ENCODE results near the gene SHMT2. TPM values are rescaled to one million over a fixed set of nuclear protein-coding genes. Genes with fewer than 3 reads are reported as not detected.

The SHMT2 gene
- polyA plus RNA-seq, 4 donors: 22.8 to 150 (median 51.5) TPM

DNA sequence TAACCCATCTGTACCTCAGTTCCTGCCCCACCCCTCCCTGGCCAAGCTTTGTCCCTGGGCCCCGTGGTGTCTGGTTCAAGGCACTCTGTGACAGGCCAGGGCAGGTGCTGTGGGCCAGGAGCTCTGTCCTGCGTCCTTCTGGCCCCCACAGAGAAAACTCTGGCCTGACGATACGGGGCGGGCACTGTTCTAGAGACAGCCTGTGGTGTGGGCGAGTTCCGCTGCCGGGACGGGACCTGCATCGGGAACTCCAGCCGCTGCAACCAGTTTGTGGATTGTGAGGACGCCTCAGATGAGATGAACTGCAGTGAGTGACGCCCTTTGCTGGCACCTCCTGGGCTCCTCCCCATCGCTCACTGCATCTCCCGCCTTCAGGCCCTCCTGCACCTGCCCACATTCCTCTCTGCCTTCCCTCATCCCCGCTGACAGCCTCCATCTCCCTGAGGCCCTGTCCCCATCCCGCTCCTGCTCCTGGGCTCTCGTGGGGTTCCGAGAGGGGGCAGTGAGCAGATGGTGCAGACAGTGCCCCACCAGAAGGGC, 35.7 kb upstream of the SHMT2 start:
- Histone ChIP-seq H3K27ac (ENCODE audit: low read depth in 1 of 3, low read length in 2 of 3) (no peak overlapping the region), H3K4me1 (ENCODE audit: control insufficient read depth in 3 of 3, insufficient read depth in 2 of 3, low read depth in 1 of 3, low read length in 2 of 3) (no peaks in the 10 kb centered on the region), H3K9me3 (ENCODE audit: control insufficient read depth in 2 of 2, insufficient read depth in 1 of 2, low read depth in 1 of 2, low read length in 1 of 2) (no peaks in the 10 kb centered on the region), H3K36me3 (ENCODE audit: control insufficient read depth in 3 of 3, insufficient read depth in 2 of 3, low read depth in 1 of 3, low read length in 3 of 3) (peaks cover 0 to 100% (median 39%) of the 10 kb centered on the region in 3 donors), H3K4me3 (ENCODE audit: low read depth in 1 of 3, low read length in 3 of 3) (no peak overlapping the region), H3K27me3 (ENCODE audit: control insufficient read depth in 3 of 3, insufficient read depth in 3 of 3, low read length in 3 of 3) (no peaks in the 10 kb centered on the region)
- no peak for DNase-seq
- 83 to 92% (median 88%) methylated on average over 19 of the region's 19 CpGs for WGBS, 3 donors
- FAIRE-seq: no peak

DNA sequence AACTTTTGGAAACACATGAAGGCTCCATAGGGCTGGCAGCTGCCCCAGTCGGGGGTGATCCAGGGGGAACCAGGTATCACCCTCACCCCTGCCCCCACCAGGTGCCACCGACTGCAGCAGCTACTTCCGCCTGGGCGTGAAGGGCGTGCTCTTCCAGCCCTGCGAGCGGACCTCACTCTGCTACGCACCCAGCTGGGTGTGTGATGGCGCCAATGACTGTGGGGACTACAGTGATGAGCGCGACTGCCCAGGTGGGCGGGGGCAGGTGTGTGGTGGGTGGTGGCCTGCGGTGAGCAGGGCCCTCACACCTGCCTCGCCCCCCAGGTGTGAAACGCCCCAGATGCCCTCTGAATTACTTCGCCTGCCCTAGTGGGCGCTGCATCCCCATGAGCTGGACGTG, 35.3 kb upstream of the SHMT2 start:
- no peak overlapping the region for H3K4me3 ChIP-seq (ENCODE audit: low read depth in 1 of 3, low read length in 3 of 3)
- DNase-seq (no peak), FAIRE-seq (no peak)
- no peak overlapping the region for H3K27ac ChIP-seq (ENCODE audit: low read depth in 1 of 3, low read length in 2 of 3)
- no peaks in the 10 kb centered on the region for H3K9me3 ChIP-seq (ENCODE audit: control insufficient read depth in 2 of 2, insufficient read depth in 1 of 2, low read depth in 1 of 2, low read length in 1 of 2)
- H3K36me3 ChIP-seq (ENCODE audit: control insufficient read depth in 3 of 3, insufficient read depth in 2 of 3, low read depth in 1 of 3, low read length in 3 of 3): peaks cover 0 to 100% (median 44%) of the 10 kb centered on the region in 3 donors
- H3K4me1 ChIP-seq (ENCODE audit: control insufficient read depth in 3 of 3, insufficient read depth in 2 of 3, low read depth in 1 of 3, low read length in 2 of 3): no peaks in the 10 kb centered on the region
- 87 to 92% (median 92%) methylated on average over 16 to 18 of the region's 18 CpGs for WGBS, 3 donors
- no peaks in the 10 kb centered on the region for H3K27me3 ChIP-seq (ENCODE audit: control insufficient read depth in 3 of 3, insufficient read depth in 3 of 3, low read length in 3 of 3)

DNA sequence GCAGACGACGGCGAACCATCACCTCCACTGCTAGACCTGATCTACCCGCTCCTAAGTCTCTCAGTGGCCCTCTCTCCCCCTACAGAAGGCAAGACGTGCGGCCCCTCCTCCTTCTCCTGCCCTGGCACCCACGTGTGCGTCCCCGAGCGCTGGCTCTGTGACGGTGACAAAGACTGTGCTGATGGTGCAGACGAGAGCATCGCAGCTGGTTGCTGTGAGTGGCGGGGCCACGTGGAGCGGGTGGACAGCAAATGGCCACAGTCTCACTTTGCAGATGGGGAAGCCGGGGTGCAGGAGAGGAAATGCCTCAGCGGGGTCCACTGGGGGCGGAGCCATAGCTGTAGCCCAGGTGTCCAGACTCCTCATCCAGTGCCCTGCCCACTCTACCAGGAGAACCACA, 34.3 kb upstream of the SHMT2 start:
- DNase-seq: no peak
- H3K27me3 ChIP-seq (ENCODE audit: control insufficient read depth in 3 of 3, insufficient read depth in 3 of 3, low read length in 3 of 3): no peaks in the 10 kb centered on the region
- H3K9me3 ChIP-seq (ENCODE audit: control insufficient read depth in 2 of 2, insufficient read depth in 1 of 2, low read depth in 1 of 2, low read length in 1 of 2): no peaks in the 10 kb centered on the region
- 90 to 94% (median 93%) methylated on average over 13 to 19 of the region's 19 CpGs for WGBS, 3 donors
- no peak overlapping the region for H3K4me3 ChIP-seq (ENCODE audit: low read depth in 1 of 3, low read length in 3 of 3)
- peaks cover 0 to 100% (median 47%) of the 10 kb centered on the region in 3 donors for H3K36me3 ChIP-seq (ENCODE audit: control insufficient read depth in 3 of 3, insufficient read depth in 2 of 3, low read depth in 1 of 3, low read length in 3 of 3)
- H3K4me1 ChIP-seq (ENCODE audit: control insufficient read depth in 3 of 3, insufficient read depth in 2 of 3, low read depth in 1 of 3, low read length in 2 of 3): no peaks in the 10 kb centered on the region
- FAIRE-seq: no peak
- H3K27ac ChIP-seq (ENCODE audit: low read depth in 1 of 3, low read length in 2 of 3): no peak overlapping the region

DNA sequence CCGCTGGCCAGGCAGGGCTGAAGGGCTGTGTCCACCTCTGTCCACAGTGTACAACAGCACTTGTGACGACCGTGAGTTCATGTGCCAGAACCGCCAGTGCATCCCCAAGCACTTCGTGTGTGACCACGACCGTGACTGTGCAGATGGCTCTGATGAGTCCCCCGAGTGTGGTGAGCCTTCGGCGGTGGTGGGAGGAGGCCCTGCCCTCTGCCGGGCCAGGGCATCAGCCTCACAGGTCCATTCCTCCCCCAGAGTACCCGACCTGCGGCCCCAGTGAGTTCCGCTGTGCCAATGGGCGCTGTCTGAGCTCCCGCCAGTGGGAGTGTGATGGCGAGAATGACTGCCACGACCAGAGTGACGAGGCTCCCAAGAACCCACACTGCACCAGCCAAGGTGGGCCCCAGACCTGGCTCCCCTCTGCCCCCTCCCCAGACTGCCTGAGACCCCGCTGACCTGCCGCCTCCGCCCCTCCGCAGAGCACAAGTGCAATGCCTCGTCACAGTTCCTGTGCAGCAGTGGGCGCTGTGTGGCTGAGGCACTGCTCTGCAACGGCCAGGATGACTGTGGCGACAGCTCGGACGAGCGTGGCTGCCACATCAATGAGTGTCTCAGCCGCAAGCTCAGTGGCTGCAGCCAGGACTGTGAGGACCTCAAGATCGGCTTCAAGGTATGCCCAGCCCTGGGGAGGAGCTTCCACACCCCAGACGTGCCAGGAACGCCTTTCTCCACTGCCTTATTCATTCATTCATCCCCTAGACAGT, 33.7 kb upstream of the SHMT2 start:
- Histone ChIP-seq H3K27me3 (ENCODE audit: control insufficient read depth in 3 of 3, insufficient read depth in 3 of 3, low read length in 3 of 3) (no peaks in the 10 kb centered on the region), H3K36me3 (ENCODE audit: control insufficient read depth in 3 of 3, insufficient read depth in 2 of 3, low read depth in 1 of 3, low read length in 3 of 3) (peaks cover 0 to 100% (median 47%) of the 10 kb centered on the region in 3 donors), H3K4me1 (ENCODE audit: control insufficient read depth in 3 of 3, insufficient read depth in 2 of 3, low read depth in 1 of 3, low read length in 2 of 3) (no peaks in the 10 kb centered on the region), H3K4me3 (ENCODE audit: low read depth in 1 of 3, low read length in 3 of 3) (no peak overlapping the region), H3K9me3 (ENCODE audit: control insufficient read depth in 2 of 2, insufficient read depth in 1 of 2, low read depth in 1 of 2, low read length in 1 of 2) (no peaks in the 10 kb centered on the region), H3K27ac (ENCODE audit: low read depth in 1 of 3, low read length in 2 of 3) (no peak overlapping the region)
- WGBS, 3 donors: 78 to 84% (median 80%) methylated on average over 32 to 34 of the region's 34 CpGs
- FAIRE-seq (no peak), DNase-seq (no peak)

DNA sequence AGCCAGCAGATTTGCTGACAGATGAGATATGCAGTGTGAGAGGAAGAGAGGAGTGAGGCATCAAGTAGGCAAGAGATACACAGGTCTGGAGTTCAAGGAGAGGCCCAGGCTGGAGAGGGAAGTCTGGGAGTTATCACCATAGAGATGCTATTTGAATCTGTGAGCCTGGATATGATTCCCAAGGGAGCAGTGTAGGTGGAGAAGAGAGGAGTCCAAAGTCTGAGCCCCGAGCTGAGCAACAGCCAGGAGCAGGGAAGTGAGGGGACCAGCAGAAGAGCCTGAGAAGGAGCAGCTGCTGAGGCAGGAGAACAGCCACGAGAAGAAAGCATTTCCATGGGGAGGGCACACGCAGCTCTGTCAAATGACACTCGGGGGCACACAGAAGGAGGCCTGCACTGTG, 33.1 kb upstream of the SHMT2 start:
- Histone ChIP-seq H3K9me3 (ENCODE audit: control insufficient read depth in 2 of 2, insufficient read depth in 1 of 2, low read depth in 1 of 2, low read length in 1 of 2) (no peaks in the 10 kb centered on the region), H3K4me1 (ENCODE audit: control insufficient read depth in 3 of 3, insufficient read depth in 2 of 3, low read depth in 1 of 3, low read length in 2 of 3) (no peaks in the 10 kb centered on the region), H3K36me3 (ENCODE audit: control insufficient read depth in 3 of 3, insufficient read depth in 2 of 3, low read depth in 1 of 3, low read length in 3 of 3) (peaks cover 0 to 100% (median 48%) of the 10 kb centered on the region in 3 donors), H3K4me3 (ENCODE audit: low read depth in 1 of 3, low read length in 3 of 3) (no peak overlapping the region), H3K27me3 (ENCODE audit: control insufficient read depth in 3 of 3, insufficient read depth in 3 of 3, low read length in 3 of 3) (no peaks in the 10 kb centered on the region), H3K27ac (ENCODE audit: low read depth in 1 of 3, low read length in 2 of 3) (no peak overlapping the region)
- peak in 1 of 2 donors; percentile 11 for DNase-seq
- no peak for FAIRE-seq
- 42 to 66% (median 61%) methylated on average over 4 of the region's 4 CpGs for WGBS, 3 donors

DNA sequence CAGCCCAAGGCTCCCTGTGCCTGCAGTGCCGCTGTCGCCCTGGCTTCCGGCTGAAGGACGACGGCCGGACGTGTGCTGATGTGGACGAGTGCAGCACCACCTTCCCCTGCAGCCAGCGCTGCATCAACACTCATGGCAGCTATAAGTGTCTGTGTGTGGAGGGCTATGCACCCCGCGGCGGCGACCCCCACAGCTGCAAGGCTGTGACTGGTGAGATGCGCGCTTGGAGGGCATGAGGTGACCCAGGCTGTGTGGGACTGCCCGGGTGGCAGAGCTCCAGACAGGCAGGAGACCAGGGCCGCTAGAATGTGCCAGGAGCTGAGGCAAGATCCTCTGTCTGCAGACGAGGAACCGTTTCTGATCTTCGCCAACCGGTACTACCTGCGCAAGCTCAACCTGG, 32.6 kb upstream of the SHMT2 start:
- peaks cover 0 to 100% (median 49%) of the 10 kb centered on the region in 3 donors for H3K36me3 ChIP-seq (ENCODE audit: control insufficient read depth in 3 of 3, insufficient read depth in 2 of 3, low read depth in 1 of 3, low read length in 3 of 3)
- FAIRE-seq: no peak

DNA sequence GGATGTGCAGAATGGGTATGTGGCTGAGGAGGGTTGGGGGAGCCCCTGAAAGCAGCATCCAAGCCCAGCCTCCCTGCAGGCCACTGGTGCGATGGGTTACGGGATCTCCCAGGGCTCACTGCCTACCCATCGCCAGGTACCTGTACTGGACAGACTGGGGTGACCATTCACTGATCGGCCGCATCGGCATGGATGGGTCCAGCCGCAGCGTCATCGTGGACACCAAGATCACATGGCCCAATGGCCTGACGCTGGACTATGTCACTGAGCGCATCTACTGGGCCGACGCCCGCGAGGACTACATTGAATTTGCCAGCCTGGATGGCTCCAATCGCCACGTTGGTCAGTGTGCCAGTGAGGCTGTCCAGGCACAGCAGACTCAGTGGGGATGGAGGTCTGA, 31.2 kb upstream of the SHMT2 start:
- no peaks in the 10 kb centered on the region for H3K27me3 ChIP-seq (ENCODE audit: control insufficient read depth in 3 of 3, insufficient read depth in 3 of 3, low read length in 3 of 3)
- no peaks in the 10 kb centered on the region for H3K9me3 ChIP-seq (ENCODE audit: control insufficient read depth in 2 of 2, insufficient read depth in 1 of 2, low read depth in 1 of 2, low read length in 1 of 2)
- H3K36me3 ChIP-seq (ENCODE audit: control insufficient read depth in 3 of 3, insufficient read depth in 2 of 3, low read depth in 1 of 3, low read length in 3 of 3): peaks cover 0 to 100% (median 49%) of the 10 kb centered on the region in 3 donors
- no peak overlapping the region for H3K4me3 ChIP-seq (ENCODE audit: low read depth in 1 of 3, low read length in 3 of 3)
- FAIRE-seq: no peak
- no peak overlapping the region for H3K27ac ChIP-seq (ENCODE audit: low read depth in 1 of 3, low read length in 2 of 3)
- no peaks in the 10 kb centered on the region for H3K4me1 ChIP-seq (ENCODE audit: control insufficient read depth in 3 of 3, insufficient read depth in 2 of 3, low read depth in 1 of 3, low read length in 2 of 3)
- 94 to 95% (median 95%) methylated on average over 17 of the region's 17 CpGs for WGBS, 3 donors
- DNase-seq: no peak

More for the DNA sequence above, 32.6 kb upstream of the SHMT2 start:
- Histone ChIP-seq H3K27me3 (ENCODE audit: control insufficient read depth in 3 of 3, insufficient read depth in 3 of 3, low read length in 3 of 3) (no peaks in the 10 kb centered on the region), H3K27ac (ENCODE audit: low read depth in 1 of 3, low read length in 2 of 3) (no peak overlapping the region), H3K4me3 (ENCODE audit: low read depth in 1 of 3, low read length in 3 of 3) (no peak overlapping the region), H3K9me3 (ENCODE audit: control insufficient read depth in 2 of 2, insufficient read depth in 1 of 2, low read depth in 1 of 2, low read length in 1 of 2) (no peaks in the 10 kb centered on the region), H3K4me1 (ENCODE audit: control insufficient read depth in 3 of 3, insufficient read depth in 2 of 3, low read depth in 1 of 3, low read length in 2 of 3) (no peaks in the 10 kb centered on the region)
- 90 to 94% (median 93%) methylated on average over 22 of the region's 22 CpGs for WGBS, 3 donors
- DNase-seq: no peak

DNA sequence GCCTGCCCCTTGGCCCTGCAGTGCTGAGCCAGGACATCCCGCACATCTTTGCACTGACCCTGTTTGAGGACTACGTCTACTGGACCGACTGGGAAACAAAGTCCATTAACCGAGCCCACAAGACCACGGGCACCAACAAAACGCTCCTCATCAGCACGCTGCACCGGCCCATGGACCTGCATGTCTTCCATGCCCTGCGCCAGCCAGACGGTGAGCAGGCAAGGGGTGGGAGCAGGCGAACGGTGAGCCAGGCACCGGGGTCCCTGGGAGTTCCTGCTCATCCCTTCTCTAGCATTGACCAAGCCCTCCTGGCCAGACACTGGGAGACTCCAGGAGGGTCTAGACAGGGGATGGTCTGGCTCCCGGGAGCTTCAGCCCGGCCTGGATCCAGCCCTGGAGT, 30.3 kb upstream of the SHMT2 start:
- WGBS, 3 donors: 86 to 91% (median 88%) methylated on average over 15 of the region's 15 CpGs
- peaks cover 0 to 100% (median 41%) of the 10 kb centered on the region in 3 donors for H3K36me3 ChIP-seq (ENCODE audit: control insufficient read depth in 3 of 3, insufficient read depth in 2 of 3, low read depth in 1 of 3, low read length in 3 of 3)
- no peak for FAIRE-seq

More for the DNA sequence above, 30.3 kb upstream of the SHMT2 start:
- Histone ChIP-seq H3K27ac (ENCODE audit: low read depth in 1 of 3, low read length in 2 of 3) (no peak overlapping the region), H3K4me3 (ENCODE audit: low read depth in 1 of 3, low read length in 3 of 3) (no peak overlapping the region), H3K9me3 (ENCODE audit: control insufficient read depth in 2 of 2, insufficient read depth in 1 of 2, low read depth in 1 of 2, low read length in 1 of 2) (no peaks in the 10 kb centered on the region), H3K27me3 (ENCODE audit: control insufficient read depth in 3 of 3, insufficient read depth in 3 of 3, low read length in 3 of 3) (no peaks in the 10 kb centered on the region), H3K4me1 (ENCODE audit: control insufficient read depth in 3 of 3, insufficient read depth in 2 of 3, low read depth in 1 of 3, low read length in 2 of 3) (no peaks in the 10 kb centered on the region)
- DNase-seq: no peak

Measured in small intestine (tissue), 7 donors.